Stimulated activated CD4-positive, alpha-beta T cell treated with anti-CD3 and anti-CD28 coated beads, Interleukin-1b, Interleukin-23, amount 100 ng/mL, for 48 hours (primary cell): Measurements from ENCODE around the gene TEX19.
"Not testable (repeated sequence)": the region's sequence is repeated elsewhere in the genome, so short reads cannot be mapped to it uniquely, and the experiment has no call there.

Experiments
- DNase-seq: peaks from one replicate; pipeline ENCODE4 v3.0.0-alpha.2; 2020

Gene TEX19

DNA sequence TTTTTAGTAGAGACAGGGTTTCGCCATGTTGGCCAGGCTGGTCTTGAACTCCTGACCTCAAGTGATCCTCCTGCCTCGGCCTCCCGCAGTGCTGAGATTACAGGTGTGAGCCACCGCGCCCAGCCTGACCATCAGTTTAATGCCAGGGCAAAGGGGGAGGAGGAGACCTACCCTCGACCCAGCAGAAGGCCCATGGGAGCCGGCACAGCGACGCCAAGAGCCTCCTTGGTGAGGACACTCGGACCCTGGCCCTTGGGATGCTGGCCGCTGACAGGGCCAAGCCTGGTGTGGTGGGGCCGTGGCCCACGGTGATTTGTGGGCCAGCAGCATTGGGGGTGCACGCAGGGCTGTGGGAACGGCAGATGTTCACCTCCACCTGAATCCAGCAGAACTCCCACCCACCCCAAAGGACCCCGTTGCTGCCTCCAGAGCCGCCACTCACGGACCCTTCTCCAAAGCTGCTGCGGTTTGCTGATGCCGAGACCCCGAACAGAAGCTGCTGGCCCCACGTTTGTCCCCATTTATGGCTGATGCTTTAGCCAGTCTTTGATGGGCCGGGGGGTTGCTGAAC is 32.5 kb downstream of the TEX19 start:
- no peak for DNase-seq

DNA sequence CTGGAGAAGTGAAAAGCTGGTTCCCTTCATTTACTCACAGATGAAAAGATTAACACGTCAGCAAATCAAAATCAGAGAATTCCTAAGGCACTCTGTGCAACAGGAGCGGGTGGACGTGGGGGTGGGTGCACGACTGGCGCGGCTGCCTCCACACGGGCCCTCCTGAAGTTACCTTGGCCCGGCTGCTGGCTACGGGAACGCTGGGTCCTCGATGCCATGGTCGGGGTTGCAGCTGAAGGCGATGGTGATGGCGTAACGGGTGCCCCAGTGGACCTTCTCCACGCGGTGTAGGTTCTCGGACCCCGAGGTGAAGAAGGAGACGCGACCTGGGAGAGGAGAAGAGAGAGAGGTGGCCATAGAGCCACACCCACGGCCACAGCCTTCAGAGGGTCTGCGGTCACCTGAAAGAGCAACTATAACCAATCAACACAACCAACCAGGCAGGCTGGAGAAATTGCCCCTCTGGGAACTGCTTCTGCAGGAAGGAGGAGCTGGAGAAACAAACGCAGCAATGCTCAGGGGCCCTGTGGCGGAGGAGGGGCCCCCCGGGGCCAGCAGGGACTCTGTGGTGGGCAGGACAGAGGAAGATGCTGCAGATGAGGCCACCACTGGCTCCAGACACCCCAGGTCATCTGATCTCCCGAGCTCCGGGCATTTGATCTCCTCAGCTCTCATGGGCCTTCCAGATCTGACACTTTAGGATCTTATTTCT is 33.3 kb downstream of the TEX19 start:
- no peak for DNase-seq

DNA sequence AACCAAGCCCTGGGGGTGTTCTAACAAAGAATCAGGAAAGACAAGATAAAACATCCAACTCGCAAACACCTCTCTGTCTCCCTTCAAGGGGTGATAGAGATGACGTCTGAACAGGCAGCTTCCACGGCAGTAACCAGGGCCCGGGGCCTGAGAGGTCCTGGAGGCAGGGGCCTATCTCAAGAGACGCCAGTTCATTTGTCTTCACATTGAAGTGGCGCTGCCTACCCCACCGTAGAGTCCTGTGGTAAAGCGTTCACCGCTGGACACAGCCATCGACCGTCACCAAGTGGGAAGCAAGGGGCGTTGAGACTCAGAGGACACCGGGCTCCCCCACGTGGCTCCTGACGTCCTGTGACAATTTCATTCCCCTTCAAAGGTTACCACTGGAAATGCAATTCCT is 33.9 kb downstream of the TEX19 start:
- no peak for DNase-seq

DNA sequence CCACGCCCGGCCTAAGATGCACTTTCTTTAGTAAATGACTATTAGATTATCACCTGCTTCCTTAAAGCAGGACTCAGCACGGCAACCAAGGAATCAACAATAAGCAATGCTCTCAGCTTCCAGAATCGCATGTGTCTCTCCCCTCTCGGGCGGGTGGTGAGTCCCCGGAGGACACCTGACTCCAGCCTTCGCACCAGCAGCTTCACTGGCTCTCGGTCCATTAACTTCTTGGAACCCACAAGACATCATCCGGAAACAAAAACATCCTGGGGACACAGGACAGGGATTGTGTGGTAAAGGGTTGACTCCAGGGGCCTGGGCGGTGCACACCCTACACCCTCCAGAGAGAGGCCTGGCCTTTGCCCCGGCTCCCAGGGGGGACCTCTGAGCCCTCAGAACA is 35.2 kb downstream of the TEX19 start:
- no peak for DNase-seq

DNA sequence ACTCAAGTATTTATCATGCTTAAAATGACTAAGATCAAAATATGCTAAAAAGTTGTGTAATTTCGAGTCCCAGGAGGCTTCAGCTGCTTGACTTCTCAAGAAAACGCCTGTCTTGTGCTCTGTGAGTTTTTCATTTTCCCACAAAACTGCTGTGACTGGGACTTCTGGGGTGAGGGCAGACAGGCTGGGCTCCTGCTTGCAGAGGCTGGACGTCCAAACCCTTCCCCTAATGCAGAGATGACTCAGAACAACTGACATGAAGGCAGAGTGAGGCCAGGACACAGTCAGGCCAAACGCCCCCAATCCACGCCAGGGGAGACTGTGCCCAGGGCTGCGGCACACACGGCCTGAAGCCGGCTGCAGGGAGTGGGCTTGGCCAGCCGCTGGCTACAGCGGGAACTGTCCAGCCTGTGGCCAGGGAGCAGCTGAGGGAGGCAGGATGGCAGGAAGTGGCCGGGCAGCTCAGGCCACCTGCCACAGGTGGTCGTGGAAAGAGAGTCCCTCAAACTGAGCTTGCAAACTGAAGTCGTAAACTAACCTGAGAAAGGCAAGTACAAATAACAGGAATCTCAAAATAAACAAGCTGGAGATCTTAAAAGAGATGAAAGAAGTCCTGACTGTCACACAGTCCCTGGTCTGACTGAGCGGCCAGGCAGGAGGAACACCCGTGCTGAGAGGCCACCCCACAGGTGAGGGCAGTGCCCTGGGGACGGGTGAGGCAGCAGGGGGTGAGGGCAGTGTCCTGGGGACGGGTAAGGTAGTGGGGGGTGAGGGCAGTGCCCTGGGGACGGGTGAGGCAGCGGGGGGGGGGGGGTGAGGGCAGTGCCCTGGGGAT is 37.8 kb downstream of the TEX19 start:
- DNase-seq, result no peak

DNA sequence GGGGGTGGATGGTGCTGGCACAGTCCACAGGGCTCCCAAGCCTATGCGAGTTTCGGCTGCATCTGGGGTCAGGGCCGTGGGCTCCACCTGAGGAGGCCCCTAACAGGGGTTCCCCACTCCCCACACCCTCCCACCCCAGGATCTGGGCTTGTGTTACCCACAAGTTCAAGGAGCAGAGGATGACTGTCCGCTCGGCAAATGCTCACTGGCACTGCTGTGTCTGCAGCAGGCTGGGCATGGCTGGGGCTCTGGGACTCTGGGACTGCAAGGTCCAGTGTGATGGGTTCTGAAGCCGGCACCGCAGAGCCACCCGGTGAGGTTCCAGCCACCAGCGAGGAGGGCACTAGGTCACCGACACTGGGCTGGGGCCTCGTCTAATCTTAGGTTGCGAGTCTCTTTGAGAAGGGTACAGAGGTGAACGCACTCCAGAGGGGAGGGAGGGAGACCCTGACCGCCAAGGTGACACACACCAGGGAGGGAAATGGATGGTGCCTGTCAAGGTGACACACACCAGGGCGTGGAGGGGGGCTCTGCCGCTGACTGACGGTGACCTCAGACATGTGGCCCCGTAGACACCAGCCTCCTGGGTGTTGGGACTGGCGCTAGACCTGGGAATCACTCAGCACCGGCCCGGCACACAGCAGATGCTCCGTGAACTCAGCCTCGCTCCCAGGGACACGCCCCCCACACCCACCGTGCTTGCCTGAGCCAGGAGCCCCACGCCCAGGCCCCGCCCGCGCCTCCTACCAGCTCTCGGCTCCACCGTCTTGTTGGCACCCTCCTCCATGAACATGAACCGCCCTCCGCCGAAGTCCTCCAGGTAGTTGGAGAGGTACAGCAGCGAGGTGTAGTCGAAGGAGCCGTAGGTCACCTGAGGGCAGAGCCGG is 38.6 kb downstream of the TEX19 start:
- no peak for DNase-seq

DNA sequence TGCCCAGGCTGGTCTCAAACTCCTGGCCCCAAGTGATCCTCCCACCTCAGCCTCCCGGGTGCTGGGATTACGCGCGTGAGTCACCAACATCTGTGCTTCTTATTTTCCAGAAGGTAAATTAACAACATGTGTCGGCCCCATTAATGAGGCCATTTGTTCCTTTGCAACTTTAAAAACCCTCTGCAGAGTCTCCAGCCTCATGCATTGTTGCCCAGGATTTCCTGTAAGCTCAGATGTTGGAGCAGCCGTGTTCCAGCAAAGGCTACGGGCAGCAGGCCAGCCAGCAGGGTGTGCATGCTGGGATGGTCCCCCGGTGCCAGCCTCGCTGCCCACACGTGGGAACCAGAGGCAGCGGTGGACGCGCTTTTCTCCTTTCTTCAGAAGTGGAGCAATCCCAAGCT is 40.0 kb downstream of the TEX19 start:
- no peak for DNase-seq

DNA sequence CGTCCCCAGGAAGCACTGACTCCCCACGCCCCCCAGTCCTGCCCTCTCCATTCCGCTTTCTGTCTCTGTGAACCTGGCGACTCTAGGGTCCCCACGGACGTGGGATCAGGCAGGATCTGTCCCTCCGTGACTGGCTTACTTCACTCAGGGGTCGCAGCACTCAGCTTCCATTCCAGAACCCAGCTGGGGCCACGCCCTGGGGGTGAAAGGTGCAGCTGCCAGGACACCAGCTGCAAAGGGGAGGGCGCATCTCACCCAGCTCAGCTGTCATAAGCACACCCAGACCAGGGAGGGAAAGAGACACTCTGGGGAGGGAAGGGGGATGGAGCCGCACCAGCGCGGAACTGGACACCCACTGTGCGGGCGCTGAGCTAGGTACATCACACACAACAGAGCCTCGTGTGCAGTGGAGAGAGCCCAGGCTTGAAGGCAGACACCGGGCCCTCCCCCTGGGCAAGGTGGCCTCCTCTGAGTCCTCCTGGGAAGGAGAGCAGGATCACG is 40.6 kb downstream of the TEX19 start:
- no peak for DNase-seq

DNA sequence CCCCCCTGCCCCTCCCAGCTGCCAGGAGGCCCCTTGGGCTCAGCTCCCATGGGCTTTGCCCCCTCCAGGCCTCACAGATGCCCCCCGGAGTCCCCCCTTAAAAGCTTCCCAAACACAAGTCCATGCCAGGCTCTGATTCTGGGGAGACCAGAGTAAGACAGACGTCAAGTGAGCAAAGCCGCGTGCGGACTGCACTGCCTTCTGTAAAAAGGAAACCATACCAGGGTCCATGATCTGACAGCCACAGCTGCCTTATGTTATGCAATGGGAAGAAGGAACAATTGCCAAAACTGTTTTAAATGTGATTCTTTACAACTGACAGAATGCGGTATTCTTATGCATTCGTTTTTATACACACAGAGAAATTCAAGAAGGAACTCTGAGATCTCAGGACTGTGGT is 41.2 kb downstream of the TEX19 start:
- no peak for DNase-seq

DNA sequence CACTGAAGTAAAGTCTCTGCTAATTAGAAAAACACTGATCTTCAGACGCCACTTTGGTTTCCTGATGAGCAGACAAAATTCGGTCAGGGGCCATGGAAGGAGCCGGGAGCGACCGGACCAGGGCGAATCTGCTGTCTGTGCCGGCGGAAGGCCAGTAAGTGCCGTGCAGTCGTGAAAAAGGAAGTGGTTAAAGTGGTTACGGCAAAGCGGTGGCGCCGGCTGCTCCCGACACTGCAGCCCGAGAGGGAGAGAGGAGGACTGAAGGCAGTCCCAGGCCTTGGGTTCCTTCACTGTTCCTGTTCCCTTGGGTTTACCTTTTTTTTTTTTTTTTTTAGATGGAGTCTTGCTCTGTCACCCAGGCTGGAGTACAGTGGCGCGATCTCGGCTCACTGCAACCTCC is 41.8 kb downstream of the TEX19 start:
- peak; percentile 52 for DNase-seq

DNA sequence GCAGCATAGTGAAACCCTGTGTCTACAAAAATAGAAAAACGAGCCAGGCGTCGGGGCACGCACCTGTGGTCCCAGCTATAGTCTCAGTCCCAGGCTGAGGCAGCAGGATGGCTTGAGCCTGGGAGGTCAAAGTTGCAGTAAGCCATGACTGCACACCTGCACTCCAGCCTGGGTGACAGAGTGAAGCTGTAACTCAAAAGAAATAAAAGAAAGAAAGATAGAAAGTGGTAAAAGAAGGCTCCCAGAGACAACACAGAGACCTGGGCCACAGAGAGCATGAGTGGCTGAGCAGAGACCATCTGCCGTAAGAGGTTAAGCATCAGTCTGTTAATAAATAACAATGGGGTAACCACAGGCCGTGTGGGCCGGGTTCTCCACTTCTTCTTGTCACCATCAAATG is 43.8 kb downstream of the TEX19 start:
- DNase-seq, result no peak

DNA sequence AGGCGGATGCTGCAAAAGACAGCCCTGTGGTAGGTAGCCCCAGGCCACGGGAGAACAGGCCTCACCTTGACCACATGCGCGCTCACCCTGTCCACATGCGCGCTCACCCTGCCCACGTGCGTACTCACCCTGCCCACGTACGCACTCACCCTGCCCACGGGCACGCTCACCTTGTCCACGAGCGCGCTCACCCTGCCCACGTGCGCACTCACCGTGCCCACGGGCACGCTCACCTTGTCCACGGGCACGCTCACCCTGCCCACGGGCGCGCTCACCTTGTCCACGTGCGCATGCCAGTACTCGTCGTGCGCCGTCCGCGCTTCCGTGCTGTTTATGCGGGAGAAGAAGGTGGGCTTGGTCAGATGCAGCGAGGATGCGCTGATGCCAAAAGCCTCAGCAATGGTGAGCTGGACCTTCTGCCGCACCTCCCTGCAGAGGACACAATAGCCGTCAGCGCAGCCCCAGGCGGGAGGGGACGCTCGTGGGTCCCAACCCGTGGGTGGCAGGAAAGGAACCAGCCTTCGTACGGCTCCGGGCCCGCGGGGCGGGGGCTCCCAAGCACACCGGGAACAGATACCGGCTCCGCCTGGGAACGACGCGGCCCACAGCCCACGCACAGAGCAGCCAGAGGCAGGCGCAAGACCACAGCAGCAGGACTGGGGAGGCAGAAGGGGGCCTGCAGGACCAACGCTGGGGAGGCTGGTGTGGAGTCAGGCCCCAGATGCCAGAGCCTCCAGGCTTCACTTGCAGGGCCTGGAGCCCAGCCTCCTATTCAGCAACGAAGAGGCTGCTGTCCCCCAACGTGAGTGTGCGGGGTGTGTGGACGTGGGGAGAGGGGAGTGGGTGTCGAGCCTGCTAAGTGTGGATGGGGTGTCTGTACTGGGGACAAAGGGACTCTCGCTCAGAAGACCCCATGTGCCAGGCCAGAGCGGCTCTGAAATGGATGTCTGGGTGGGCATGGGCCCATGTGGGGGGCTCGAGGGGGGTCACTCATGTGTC is 44.9 kb downstream of the TEX19 start:
- DNase-seq, result no peak

DNA sequence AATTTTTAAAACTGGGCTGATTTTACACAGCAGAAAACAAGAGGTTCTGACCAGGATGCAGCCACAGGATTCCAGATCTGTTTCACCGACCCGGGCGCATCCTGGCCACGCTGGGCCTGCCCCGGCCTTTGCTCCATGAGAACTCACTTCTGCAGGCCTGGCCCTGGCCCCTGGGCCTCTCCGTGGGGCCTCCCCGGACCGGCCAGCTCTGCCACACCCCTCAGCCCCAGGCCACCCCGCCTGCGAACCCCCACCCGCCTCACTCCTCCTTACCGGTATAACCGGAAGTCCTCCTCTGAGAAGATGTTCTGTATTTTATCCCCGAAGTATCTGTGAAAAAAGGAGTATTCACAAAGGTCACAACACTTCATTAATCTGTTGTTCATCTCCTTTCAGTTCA is 46.0 kb downstream of the TEX19 start:
- no peak for DNase-seq

DNA sequence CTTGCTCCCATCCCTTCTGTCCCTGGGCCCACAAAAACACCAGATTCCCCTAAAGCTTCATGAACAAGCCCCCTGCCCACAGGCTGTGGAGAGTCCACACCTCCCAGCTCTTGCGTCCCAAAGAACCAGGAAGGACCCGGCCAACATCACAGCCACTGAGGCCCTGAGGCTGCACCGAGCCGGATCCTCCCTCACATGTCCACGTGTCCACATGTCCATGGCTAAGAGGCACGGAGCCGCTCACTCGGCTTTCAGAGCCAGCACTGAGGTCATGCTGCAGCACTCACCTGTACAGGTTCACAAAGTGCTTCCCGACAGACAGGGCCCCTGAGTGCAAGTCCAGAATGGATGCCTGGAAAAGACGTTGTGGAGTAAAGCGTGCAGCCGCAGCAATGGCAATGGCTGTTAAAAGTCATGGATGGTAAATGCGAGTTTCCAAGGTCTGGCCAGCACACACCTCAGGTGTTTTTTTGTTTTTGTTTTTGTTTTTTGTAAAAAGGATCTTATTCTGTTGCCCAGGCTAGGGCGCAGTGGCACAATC is 47.2 kb downstream of the TEX19 start:
- DNase-seq, result no peak

DNA sequence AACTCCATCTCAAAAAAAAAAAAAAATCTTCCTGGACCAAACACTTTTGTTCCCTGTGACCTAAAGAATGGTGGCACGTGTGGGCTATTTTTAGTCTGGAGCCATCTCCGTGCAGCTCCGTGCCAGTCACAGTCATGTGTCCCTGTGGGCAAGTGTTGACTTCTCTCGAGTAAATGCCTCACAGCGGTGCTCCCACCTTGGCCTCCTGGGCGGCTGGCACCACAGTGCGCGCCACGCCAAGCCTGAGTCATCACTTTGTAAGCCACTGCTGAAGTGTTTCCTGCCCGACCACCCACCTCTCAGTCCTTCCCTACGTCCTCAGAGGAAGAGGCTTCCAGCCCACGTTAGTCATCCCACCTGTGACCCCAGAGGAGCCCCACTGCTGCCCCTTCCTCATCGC is 48.2 kb downstream of the TEX19 start:
- no peak for DNase-seq

DNA sequence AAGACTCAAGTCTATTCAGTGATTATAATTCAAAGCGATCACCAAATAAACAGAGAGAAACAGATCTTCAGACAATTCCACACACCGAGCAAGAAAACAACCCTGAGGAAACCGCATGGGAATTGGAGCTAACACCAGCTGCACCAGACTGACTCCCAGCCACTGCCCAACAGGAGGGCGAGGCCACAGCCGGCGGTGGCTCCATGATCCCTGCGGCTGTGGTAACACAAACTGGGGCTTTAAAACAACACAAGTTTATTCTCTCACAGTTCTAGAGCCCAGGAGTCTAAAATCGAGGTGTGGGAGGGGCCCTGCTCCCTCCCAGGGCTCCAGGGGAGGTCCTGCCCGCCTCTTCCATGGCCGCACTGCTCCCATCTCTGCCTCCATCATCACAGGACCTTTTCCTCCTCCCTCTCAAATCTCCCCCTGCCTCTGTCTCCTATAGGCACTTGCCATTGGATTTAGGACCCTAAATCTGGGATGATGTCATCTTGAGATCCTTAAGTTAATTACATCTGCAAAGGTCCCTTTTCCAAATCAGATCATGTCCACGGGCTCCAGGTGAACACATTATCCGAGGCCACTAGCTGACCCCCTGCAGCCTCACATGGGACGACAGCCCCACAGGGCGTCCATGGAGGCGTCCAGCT is 49.4 kb downstream of the TEX19 start:
- DNase-seq, result no peak

DNA sequence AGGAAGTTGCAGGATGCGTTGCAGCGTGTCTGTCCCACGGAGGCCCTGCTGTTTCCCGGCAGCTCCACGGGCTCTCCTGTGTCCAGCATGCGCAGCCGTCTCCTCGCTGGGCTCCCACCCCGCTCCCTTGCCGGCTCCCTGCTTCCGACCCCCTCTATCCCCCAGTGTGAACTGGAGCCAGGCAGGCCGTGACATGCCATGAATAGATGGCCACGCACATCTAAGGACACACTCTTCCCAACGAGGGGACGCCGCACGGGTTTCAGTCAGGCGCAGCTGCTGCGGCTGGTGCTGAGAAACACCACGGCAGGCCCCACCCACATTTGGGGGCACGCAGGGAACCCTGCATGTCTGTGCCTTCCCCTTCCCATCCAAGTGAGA is 49.9 kb downstream of the TEX19 start:
- DNase-seq, result no peak

DNA sequence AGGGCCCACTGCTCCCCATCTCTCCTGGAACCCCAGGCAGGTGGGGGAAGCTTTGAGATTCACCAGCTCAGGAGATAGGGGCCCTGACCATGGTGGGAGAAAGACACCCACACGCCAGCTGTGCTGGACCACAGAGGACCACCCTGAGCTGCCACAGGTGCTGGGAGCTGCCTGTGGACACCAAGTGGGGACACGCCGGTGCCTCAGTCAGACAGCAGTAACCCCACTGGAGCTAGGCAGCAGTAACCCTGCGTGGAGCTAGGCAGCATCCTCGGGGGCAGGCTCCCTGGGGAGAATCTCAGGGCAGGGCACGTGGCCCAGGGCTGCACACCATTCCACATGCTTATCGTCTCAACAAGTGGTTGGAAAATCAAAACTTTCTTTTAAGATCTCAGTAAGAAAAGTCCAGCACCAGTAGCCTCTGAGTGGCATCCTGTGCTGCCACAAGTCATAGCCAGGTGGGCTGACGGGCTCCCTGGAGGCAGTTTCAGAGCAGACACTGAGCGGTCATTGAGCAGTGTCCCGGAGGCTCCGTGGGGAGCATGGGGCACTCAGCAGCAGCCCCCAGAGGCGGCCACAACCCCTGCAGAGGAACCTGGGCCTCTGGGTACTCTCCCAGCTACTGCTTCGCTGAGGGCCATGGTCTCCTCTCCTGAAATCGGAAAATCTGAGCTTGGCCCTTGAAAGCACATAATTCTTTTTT is 51.1 kb downstream of the TEX19 start:
- no peak for DNase-seq

DNA sequence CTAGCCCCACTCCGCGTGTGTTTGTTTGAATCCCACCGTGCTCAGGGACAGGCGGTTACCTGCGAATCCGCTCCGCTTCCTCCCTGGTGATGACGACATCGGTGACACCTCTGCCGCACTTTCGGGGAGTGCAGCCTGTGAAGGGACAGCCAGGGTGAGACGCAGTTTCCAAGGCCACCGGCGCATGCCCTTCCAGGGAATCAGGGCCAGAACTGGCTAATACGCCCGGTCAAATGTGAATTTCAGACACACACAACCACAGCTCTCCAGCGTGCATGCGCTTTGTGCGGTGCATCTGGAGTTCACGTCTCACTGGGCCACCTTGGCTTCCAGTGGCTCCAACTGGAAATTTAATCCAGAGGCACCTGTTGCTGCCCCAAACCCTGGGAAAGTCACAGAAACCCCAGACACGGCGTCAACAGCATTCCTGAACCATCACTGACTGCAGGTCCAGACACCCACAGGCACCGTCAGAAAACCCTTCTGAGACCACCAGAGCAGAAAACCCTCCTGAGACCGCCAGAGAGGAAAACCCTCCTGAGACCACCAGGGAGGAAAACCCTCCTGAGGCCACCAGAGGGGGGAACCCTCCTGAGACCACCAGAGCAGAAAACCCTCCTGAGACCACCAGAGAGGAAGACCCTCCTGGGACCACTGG is 52.5 kb downstream of the TEX19 start:
- no peak for DNase-seq

DNA sequence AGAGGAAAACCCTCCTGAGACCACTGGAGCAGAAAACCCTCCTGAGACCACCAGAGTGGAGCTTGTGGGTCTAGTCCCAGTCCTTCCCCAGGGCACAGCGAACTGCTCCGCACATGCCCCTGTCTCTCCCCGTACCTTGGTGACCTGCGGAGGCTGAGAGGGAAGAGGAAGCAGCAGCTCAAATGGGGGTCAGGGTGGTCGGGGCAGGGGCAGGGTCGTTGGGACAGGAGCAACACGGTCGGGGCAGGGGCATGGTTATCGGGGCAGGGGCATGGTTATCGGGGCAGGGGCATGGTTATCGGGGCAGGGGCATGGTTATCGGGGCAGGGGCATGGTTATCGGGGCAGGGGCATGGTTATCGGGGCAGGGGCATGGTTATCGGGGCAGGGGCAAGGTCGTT is 53.0 kb downstream of the TEX19 start:
- DNase-seq, result not testable (repeated sequence)
